HepG2 (cell line): Measurements from ENCODE around the gene TBX18. TPM values are rescaled to one million over a fixed set of nuclear protein-coding genes. Genes with fewer than 3 reads are reported as not detected.

Source experiments
- ATAC-seq: fragments of 200-7000 bp; cut with Tn5 transposase; 3 replicates; pipeline ENCODE4 v1.9.1; 2020; ENCODE audit warnings: mild to moderate bottlenecking, moderate library complexity
- BruUV-seq: library from RNA; stranded (reverse); fragments of 400-500 nt; replicated peaks from 2 replicates; lab custom pipeline; 2021; lab: Mats Ljungman, UMichigan
- CTCF ChIA-PET: fragments of 300-600 bp; formaldehyde crosslinking; extraction: SDS; loops from one replicate; lab custom pipeline; 2021; ENCODE audit warnings: low total read pairs, inconsistent platforms, low intra/inter-chr PET ratio; lab: Yijun Ruan, JAX
- POLR2A ChIA-PET: fragments of 350-600 bp; sonication (Branson Sonifier 250); formaldehyde crosslinking; loops from one replicate; lab custom pipeline; 2020; ENCODE audit warnings: antibody characterized with exemption, inconsistent platforms; lab: Yijun Ruan, JAX
- DNase-seq: peaks from one replicate; pipeline ENCODE4 v3.0.0-alpha.2; 2015; ENCODE audit warnings: low spot score
- FAIRE-seq: peaks from 3 replicates; lab custom pipeline; 2011; peaks lifted over from hg19 to GRCh38; lab: Jason Lieb, UNC
- H2AFZ ChIP-seq: one replicate; pipeline ENCODE4 v1.6.1; 2011; ENCODE audit warnings: low read length, inconsistent platforms
- H3K27ac ChIP-seq: fragments of 300-600 bp; 3 replicates; pipeline ENCODE4 v1.8.0; 2011; ENCODE audit warnings: mixed run types, mild to moderate bottlenecking, mixed read lengths, low read length, inconsistent platforms; ENCODE audit not compliant: insufficient read depth; ENCODE audit errors: extremely low read length
- H3K27me3 ChIP-seq, 2 experiments: fragments of 200-600 bp in 1 of 2; 2 replicates in 1 of 2; 3 replicates in 1 of 2; pipeline versions ENCODE4 v1.6.0 to v1.8.0; 2011; ENCODE audit warnings: low read length in 2 of 2, mild to moderate bottlenecking in 2 of 2, moderate library complexity in 2 of 2, inconsistent platforms in 1 of 2; ENCODE audit not compliant: insufficient read depth in 2 of 2, control insufficient read depth in 1 of 2
- H3K36me3 ChIP-seq, 2 experiments: fragments of 200-600 bp in 1 of 2; replicated peaks in 1 of 2; 2 replicates in 1 of 2; 3 replicates in 1 of 2; pipeline versions ENCODE4 v1.5.1 to v1.8.0; 2011; ENCODE audit warnings: low read length in 2 of 2, inconsistent platforms in 1 of 2; ENCODE audit not compliant: insufficient read depth in 2 of 2, control insufficient read depth in 1 of 2
- H3K4me1 ChIP-seq: 2 replicates; pipeline ENCODE4 v1.5.1; 2012; ENCODE audit warnings: low read length, inconsistent platforms; ENCODE audit not compliant: insufficient read depth
- H3K4me2 ChIP-seq: 2 replicates; pipeline ENCODE4 v1.6.0; 2011; ENCODE audit warnings: low read depth, low read length, inconsistent platforms
- H3K4me3 ChIP-seq, 3 experiments: fragments of 200-600 bp in 1 of 3; sonication (generic), shearing (Covaris generic) in 1 of 3; replicated peaks in 1 of 3; 2 replicates each; pipeline ENCODE4 v1.5.1; 2011 to 2016; ENCODE audit warnings: low read length in 3 of 3, inconsistent platforms in 2 of 3, low read depth in 2 of 3, mild to moderate bottlenecking in 2 of 3, control low read depth in 1 of 3, mixed read lengths in 1 of 3; ENCODE audit not compliant: insufficient read depth in 1 of 3
- H3K79me2 ChIP-seq: one replicate; pipeline ENCODE4 v1.6.1; 2011; ENCODE audit warnings: low read length, inconsistent platforms; ENCODE audit not compliant: insufficient read depth
- H3K9ac ChIP-seq: 2 replicates; pipeline ENCODE4 v1.6.0; 2011; ENCODE audit warnings: mild to moderate bottlenecking, low read depth, low read length, inconsistent platforms; ENCODE audit not compliant: insufficient read depth
- H3K9me3 ChIP-seq: 2 replicates; pipeline ENCODE4 v1.5.1; 2012; ENCODE audit warnings: mild to moderate bottlenecking, low read length
- H4K20me1 ChIP-seq: 2 replicates; pipeline ENCODE4 v1.6.0; 2011; ENCODE audit warnings: inconsistent platforms, mild to moderate bottlenecking, low read length, moderate library complexity; ENCODE audit not compliant: insufficient read depth
- AKAP8 ChIP-seq: sonication (generic); formaldehyde crosslinking; IDR thresholded peaks from 2 replicates; pipeline ENCODE4 v1.5.1; 2020; ENCODE audit warnings: mild to moderate bottlenecking, missing genetic modification reagents
- CREBL2 ChIP-seq: sonication (generic); formaldehyde crosslinking; IDR thresholded peaks from 2 replicates; pipeline ENCODE4 v1.8.1; 2023; ENCODE audit warnings: missing genetic modification reagents, mild to moderate bottlenecking, borderline replicate concordance
- ETV5 ChIP-seq: IDR thresholded peaks from 2 replicates; pipeline ENCODE4 v1.6.1; 2018; ENCODE audit warnings: missing biosample characterization, missing genetic modification reagents, inconsistent platforms, borderline replicate concordance
- RFX5 ChIP-seq: IDR thresholded peaks from 2 replicates; pipeline ENCODE4 v1.6.1; 2011; ENCODE audit warnings: low read depth, low read length, improper control_type of control experiment
- SYNCRIP ChIP-seq: fragments of 200-400 bp; formaldehyde crosslinking; IDR thresholded peaks from 2 replicates; pipeline ENCODE4 v1.6.1; 2018; ENCODE audit warnings: mild to moderate bottlenecking, low read depth, low read length; ENCODE audit not compliant: insufficient read depth
- ZNF407 ChIP-seq: sonication (generic); formaldehyde crosslinking; IDR thresholded peaks from one replicate; pipeline ENCODE4 v1.5.1; 2020; ENCODE audit warnings: mild to moderate bottlenecking, missing genetic modification reagents; ENCODE audit errors: not compliant biosample characterization
- ZNF432 ChIP-seq: sonication (generic); formaldehyde crosslinking; IDR thresholded peaks from 2 replicates; pipeline ENCODE4 v1.5.0; 2020; ENCODE audit warnings: missing genetic modification reagents, mild to moderate bottlenecking, borderline replicate concordance
- ZNF451 ChIP-seq: sonication (generic); formaldehyde crosslinking; IDR thresholded peaks from 2 replicates; pipeline ENCODE4 v1.5.0; 2020; ENCODE audit warnings: mild to moderate bottlenecking, missing genetic modification reagents
- ZNF550 ChIP-seq: sonication (generic); formaldehyde crosslinking; IDR thresholded peaks from 2 replicates; pipeline ENCODE4 v1.4.0; 2020; ENCODE audit warnings: mild to moderate bottlenecking, missing genetic modification reagents, borderline replicate concordance
- ZNF703 ChIP-seq: sonication (generic); formaldehyde crosslinking; IDR thresholded peaks from 2 replicates; pipeline ENCODE4 v1.5.1; 2020; ENCODE audit warnings: missing genetic modification reagents, mild to moderate bottlenecking, moderate library complexity, borderline replicate concordance
- WGBS: methylation state at CpG from one replicate; pipeline ENCODE4 v1.1.6; 2017; ENCODE audit warnings: low lambda C conversion rate; 5-methylcytosine and 5-hydroxymethylcytosine counted together
- in situ Hi-C: cut with HindIII; loops from 2 replicates; pipeline ENCODE4 v1.10.0; 2017; ENCODE audit warnings: low pct_unique_long_range_greater_than_20kb; ENCODE audit not compliant: extremely low pct_ligation_motif_present
- intact Hi-C: fragments of 100-400 bp; cut with micrococcal nuclease; formaldehyde crosslinking; loops from one replicate; pipeline ENCODE4 v1.10.0; 2022; ENCODE audit not compliant: unreplicated experiment
- polyA plus RNA-seq, 8 experiments: library from polyadenylated mRNA; depleted of rRNA in 3 of 8; stranded (reverse) in 7 of 8; unstranded in 1 of 8; fragments of >200 nt; fragmentation: Illumina TruSeq in 4 of 8; extraction: Trizol in 4 of 8; gene quantifications; 2 replicates each; pipeline versions ENCODE4 v1.2.1 to v1.2.3, GENCODE V29; 2011 to 2016; ENCODE audit warnings: low read depth in 4 of 8, missing spikeins in 1 of 8, mixed read lengths in 1 of 8; ENCODE audit not compliant: insufficient read depth in 1 of 8
- total RNA-seq, 5 experiments: library from RNA; depleted of rRNA; stranded (reverse); fragments of >200 nt; fragmentation: Illumina TruSeq; extraction: Trizol; gene quantifications; 2 replicates each; pipeline ENCODE4 v1.2.3, GENCODE V29; 2016; ENCODE audit warnings: low read depth in 1 of 5
- TF ChIP-seq, protein P1 (sequence below): IDR thresholded peaks from 2 replicates; pipeline ENCODE4 v1.6.1; 2016; ENCODE audit warnings: low read depth, missing genetic modification reagents, missing compliant biosample characterization

Gene TBX18
- total and polyA plus RNA-seq, 2 of the 13 experiments (the other 11 are each of a cell fraction or from before 2014, with no cell fraction given), result not detected

DNA sequence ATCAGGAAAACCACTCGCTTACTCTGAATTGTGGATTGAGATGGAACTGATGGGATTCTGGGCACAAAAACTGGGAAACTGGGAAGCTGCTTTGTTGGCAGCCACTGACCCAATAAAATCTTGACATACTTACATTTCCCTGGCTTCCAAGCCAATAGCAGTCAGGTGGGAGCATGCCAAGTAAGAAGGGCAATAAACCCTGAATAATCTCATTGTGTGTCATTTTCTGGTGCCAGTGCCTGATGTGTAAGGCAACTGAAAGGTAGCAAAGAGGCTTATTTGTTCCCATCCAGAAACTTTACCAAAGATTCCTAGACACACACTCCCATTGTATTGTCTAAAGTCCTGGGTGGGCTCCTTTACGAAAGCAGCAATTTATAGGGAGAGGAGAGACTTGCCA, 93.2 kb downstream of the TBX18 start:
- Histone ChIP-seq H3K79me2 (no peaks in the 10 kb centered on the region), H3K9ac (no peak overlapping the region), H3K9me3 (no peaks in the 10 kb centered on the region), H3K27ac (no peak overlapping the region), H3K4me2 (no peak overlapping the region), H2AFZ (no peak overlapping the region), H3K27me3 (no peaks in the 10 kb centered on the region), H3K4me3 (no peak overlapping the region), H3K4me1 (no peaks in the 10 kb centered on the region), H3K36me3 (no peaks in the 10 kb centered on the region), H4K20me1 (no peaks in the 10 kb centered on the region)
- in situ Hi-C loops (no loop called here), intact Hi-C loops (no loop called here)
- ATAC-seq (no peak), FAIRE-seq (no peak), DNase-seq (no peak)
- CTCF ChIA-PET, result no interaction called here
- POLR2A ChIA-PET, result no interaction called here
- WGBS, result 2% methylated on average over 2 of the region's 2 CpGs
- no TSS peak for BruUV-seq
- TF ChIP-seq RFX5 (no peak), ZNF703 (CRISPR knock-in tag) (no peak), ZNF550 (CRISPR knock-in tag) (no peak), ETV5 (CRISPR knock-in tag) (no peak), ZNF432 (no peak), CREBL2 (no peak), AKAP8 (CRISPR knock-in tag) (no peak), ZNF451 (CRISPR knock-in tag) (no peak), ZNF407 (CRISPR knock-in tag) (no peak), SYNCRIP (no peak)
- TF ChIP-seq, protein P1, sequence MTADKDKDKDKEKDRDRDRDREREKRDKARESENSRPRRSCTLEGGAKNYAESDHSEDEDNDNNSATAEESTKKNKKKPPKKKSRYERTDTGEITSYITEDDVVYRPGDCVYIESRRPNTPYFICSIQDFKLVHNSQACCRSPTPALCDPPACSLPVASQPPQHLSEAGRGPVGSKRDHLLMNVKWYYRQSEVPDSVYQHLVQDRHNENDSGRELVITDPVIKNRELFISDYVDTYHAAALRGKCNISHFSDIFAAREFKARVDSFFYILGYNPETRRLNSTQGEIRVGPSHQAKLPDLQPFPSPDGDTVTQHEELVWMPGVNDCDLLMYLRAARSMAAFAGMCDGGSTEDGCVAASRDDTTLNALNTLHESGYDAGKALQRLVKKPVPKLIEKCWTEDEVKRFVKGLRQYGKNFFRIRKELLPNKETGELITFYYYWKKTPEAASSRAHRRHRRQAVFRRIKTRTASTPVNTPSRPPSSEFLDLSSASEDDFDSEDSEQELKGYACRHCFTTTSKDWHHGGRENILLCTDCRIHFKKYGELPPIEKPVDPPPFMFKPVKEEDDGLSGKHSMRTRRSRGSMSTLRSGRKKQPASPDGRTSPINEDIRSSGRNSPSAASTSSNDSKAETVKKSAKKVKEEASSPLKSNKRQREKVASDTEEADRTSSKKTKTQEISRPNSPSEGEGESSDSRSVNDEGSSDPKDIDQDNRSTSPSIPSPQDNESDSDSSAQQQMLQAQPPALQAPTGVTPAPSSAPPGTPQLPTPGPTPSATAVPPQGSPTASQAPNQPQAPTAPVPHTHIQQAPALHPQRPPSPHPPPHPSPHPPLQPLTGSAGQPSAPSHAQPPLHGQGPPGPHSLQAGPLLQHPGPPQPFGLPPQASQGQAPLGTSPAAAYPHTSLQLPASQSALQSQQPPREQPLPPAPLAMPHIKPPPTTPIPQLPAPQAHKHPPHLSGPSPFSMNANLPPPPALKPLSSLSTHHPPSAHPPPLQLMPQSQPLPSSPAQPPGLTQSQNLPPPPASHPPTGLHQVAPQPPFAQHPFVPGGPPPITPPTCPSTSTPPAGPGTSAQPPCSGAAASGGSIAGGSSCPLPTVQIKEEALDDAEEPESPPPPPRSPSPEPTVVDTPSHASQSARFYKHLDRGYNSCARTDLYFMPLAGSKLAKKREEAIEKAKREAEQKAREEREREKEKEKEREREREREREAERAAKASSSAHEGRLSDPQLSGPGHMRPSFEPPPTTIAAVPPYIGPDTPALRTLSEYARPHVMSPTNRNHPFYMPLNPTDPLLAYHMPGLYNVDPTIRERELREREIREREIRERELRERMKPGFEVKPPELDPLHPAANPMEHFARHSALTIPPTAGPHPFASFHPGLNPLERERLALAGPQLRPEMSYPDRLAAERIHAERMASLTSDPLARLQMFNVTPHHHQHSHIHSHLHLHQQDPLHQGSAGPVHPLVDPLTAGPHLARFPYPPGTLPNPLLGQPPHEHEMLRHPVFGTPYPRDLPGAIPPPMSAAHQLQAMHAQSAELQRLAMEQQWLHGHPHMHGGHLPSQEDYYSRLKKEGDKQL (CRISPR knock-in tag), result no peak
